IPS DF 6.9 (cell line): ENCODE measurements around the gene PARP16.
"Not testable (repeated sequence)": the region's sequence is repeated elsewhere in the genome, so short reads cannot be mapped to it uniquely, and the experiment has no call there.

Source experiments
- DNase-seq: peaks from one replicate; pipeline ENCODE4 v3.0.0-alpha.2; 2013; ENCODE audit warnings: low read depth, low spot score
- H3K27ac ChIP-seq: one replicate; pipeline ENCODE4 v1.5.1; 2013; ENCODE audit warnings: low read length, control low read depth
- H3K27me3 ChIP-seq: 2 replicates; pipeline ENCODE4 v1.6.1; 2013; ENCODE audit warnings: mild to moderate bottlenecking, low read length; ENCODE audit not compliant: control insufficient read depth, insufficient read depth
- H3K36me3 ChIP-seq: 2 replicates; pipeline ENCODE4 v1.6.1; 2013; ENCODE audit warnings: low read length; ENCODE audit not compliant: control insufficient read depth, insufficient read depth
- H3K4me1 ChIP-seq: 2 replicates; pipeline ENCODE4 v1.6.1; 2013; ENCODE audit warnings: low read length; ENCODE audit not compliant: control insufficient read depth, insufficient read depth
- H3K4me3 ChIP-seq: 2 replicates; pipeline ENCODE4 v1.5.1; 2013; ENCODE audit warnings: mild to moderate bottlenecking, low read length
- H3K9me3 ChIP-seq: 2 replicates; pipeline ENCODE4 v1.6.1; 2013; ENCODE audit warnings: low read length, inconsistent platforms; ENCODE audit not compliant: control insufficient read depth, insufficient read depth
- WGBS: extraction: QIAGEN DNeasy Blood & Tissue Kit; methylation state at CpG from one replicate; pipeline ENCODE4 v1.1.7; 2013; ENCODE audit warnings: mixed read lengths, missing lambda C conversion rate; ENCODE audit not compliant: insufficient read length, insufficient coverage; 5-methylcytosine and 5-hydroxymethylcytosine counted together

Gene PARP16

DNA sequence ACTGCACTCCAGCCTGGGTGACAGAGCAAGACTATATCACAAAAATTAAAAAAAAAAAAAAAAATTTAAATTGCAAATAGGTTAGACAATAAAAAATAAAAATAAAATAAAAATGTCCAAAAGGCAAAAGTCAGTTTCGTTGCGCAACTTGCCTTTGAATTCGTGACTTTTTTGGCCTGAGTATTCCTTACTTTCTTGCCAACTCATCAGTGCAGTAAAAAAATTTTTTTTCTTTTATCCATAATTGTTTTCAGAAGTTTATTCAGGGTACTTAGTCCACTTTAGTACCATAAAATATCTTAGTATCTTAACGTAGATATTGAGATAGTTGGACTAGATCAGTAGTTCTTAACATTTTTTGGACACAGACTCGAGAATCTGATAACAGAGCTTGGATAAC lies 53.0 kb downstream of the PARP16 start:
- no peaks in the 10 kb centered on the region for H3K4me1 ChIP-seq
- no peak for DNase-seq
- no peaks in the 10 kb centered on the region for H3K27me3 ChIP-seq
- WGBS, result no CpG with 5 or more reads among the region's 5 CpGs
- H3K4me3 ChIP-seq, result no peak overlapping the region
- H3K36me3 ChIP-seq, result no peaks in the 10 kb centered on the region
- no peaks in the 10 kb centered on the region for H3K9me3 ChIP-seq
- H3K27ac ChIP-seq, result no peak overlapping the region

DNA sequence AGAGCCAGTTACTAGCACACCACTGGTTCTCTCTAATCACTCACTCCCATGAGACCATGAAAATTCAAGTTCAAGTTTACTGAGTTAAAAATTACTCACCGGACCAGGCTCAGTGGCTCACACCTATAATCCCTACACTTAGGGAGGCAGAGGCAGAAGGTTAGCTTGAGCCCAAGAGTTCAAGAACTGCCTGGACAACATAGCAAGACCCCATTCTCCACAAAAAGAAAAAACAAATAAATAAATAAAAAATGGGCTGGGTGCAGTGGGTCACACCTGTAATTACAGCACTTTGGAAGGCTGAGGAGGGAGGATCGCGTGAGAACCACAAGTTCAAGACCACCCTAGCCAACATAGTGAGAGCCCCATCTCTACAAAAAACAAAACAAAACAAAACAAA lies 54.2 kb downstream of the PARP16 start:
- no peaks in the 10 kb centered on the region for H3K27me3 ChIP-seq
- no peaks in the 10 kb centered on the region for H3K36me3 ChIP-seq
- WGBS, result no CpG with 5 or more reads among the region's 3 CpGs
- no peak overlapping the region for H3K27ac ChIP-seq
- no peak overlapping the region for H3K4me3 ChIP-seq
- H3K4me1 ChIP-seq, result no peaks in the 10 kb centered on the region
- no peak for DNase-seq
- H3K9me3 ChIP-seq, result no peaks in the 10 kb centered on the region

DNA sequence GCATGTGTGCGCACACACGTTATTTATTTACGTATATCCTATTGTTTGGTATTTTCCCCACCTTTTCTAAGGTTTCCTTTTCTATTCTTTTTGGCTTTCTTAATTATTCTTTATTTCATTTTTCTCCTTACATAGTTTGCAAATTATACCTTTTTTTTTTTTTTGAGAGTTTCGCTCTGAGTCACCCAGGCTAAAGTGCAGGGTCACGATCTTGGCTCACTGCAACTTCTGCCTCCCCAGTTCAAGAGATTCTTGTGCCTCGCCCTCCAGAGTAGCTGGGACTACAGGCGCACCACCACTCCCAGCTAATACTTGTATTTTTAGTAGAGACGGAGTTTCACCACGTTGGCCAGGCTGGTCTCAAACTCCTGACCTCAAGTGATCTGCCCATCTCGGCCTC lies 55.4 kb downstream of the PARP16 start:
- no peak for DNase-seq
- no peaks in the 10 kb centered on the region for H3K27me3 ChIP-seq
- no peak overlapping the region for H3K27ac ChIP-seq
- H3K36me3 ChIP-seq, result no peaks in the 10 kb centered on the region
- H3K4me1 ChIP-seq, result peaks cover under 1% of the 10 kb centered on the region; the same call in 1 of the 2 replicates
- no peak overlapping the region for H3K4me3 ChIP-seq
- H3K9me3 ChIP-seq, result no peaks in the 10 kb centered on the region
- WGBS, result no CpG with 5 or more reads among the region's 10 CpGs

DNA sequence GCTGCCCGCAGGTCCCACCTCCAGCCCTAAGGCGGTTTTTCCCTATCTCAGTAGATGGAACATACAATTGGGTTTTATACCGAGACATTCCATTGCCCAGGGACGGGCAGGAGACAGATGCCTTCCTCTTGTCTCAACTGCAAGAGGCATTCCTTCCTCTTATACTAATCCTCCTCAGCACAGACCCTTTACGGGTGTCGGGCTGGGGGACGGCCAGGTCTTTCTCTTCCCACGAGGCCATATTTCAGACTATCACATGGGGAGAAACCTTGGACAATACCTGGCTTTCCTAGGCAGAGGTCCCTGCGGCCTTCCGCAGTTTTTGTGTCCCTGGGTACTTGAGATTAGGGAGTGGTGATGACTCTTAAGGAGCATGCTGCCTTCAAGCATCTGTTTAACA lies 59.8 kb downstream of the PARP16 start:
- H3K9me3 ChIP-seq, H3K4me1 ChIP-seq, H3K36me3 ChIP-seq, H3K27me3 ChIP-seq, DNase-seq, H3K4me3 ChIP-seq, H3K27ac ChIP-seq: not testable (repeated sequence)
- no CpG with 5 or more reads among the region's 10 CpGs for WGBS

DNA sequence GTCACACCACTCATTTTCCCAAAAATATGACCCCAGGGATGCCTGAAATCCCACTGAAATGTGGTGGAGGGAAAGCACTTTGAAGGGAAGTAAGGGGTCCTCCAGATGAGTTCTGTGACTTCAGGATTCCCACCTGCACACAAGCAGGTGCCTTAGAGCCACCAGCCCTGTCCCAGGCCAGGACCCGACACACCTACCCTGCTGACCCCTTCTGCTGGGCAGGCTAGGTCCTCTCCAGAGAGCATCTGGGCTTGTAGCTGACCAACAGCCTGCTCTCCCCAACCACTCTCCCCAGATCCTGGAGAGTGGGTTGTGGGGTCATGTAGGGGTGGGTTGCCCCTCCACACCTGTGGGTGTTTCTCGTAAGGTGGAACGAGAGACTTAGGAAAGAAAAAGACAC lies 60.5 kb downstream of the PARP16 start:
- Histone ChIP-seq H3K9me3 (no peaks in the 10 kb centered on the region), H3K4me1 (peaks cover 4% of the 10 kb centered on the region; the same call in 1 of the 2 replicates), H3K4me3 (no peak overlapping the region), H3K27me3 (no peaks in the 10 kb centered on the region), H3K36me3 (no peaks in the 10 kb centered on the region), H3K27ac (no peak overlapping the region)
- DNase-seq, result no peak
- WGBS, result no CpG with 5 or more reads among the region's 3 CpGs

- WGBS, result no CpG with 5 or more reads among the region's 6 CpGs
- no peak for DNase-seq
- Histone ChIP-seq H3K4me1 (peaks cover 4% of the 10 kb centered on the region; the same call in 1 of the 2 replicates), H3K4me3 (no peak overlapping the region), H3K27me3 (no peaks in the 10 kb centered on the region), H3K27ac (no peak overlapping the region), H3K36me3 (no peaks in the 10 kb centered on the region), H3K9me3 (no peaks in the 10 kb centered on the region)
These were observed 62.7 kb downstream of the PARP16 start for GRCh38 chr15:65223996-65224395.

GRCh38 chr15:65222891-65223290 lies 63.8 kb downstream of the PARP16 start:
- no peak for DNase-seq
- WGBS, result no CpG with 5 or more reads among the region's 4 CpGs
- H3K36me3 ChIP-seq, result no peaks in the 10 kb centered on the region
- no peaks in the 10 kb centered on the region for H3K27me3 ChIP-seq
- H3K4me1 ChIP-seq, result peaks cover 4% of the 10 kb centered on the region; the same call in 1 of the 2 replicates
- H3K9me3 ChIP-seq, result no peaks in the 10 kb centered on the region
- no peak overlapping the region for H3K27ac ChIP-seq
- H3K4me3 ChIP-seq, result no peak overlapping the region

- Histone ChIP-seq H3K4me3 (no peak overlapping the region), H3K27me3 (no peaks in the 10 kb centered on the region)
- WGBS, result no CpG with 5 or more reads among the region's 2 CpGs
These were observed 65.0 kb downstream of the PARP16 start for GRCh38 chr15:65221697-65222096.

GRCh38 chr15:65219137-65219536 lies 67.5 kb downstream of the PARP16 start:
- Histone ChIP-seq H3K36me3 (no peaks in the 10 kb centered on the region), H3K9me3 (no peaks in the 10 kb centered on the region), H3K4me1 (no peaks in the 10 kb centered on the region), H3K4me3 (no peak overlapping the region), H3K27ac (no peak overlapping the region), H3K27me3 (no peaks in the 10 kb centered on the region)
- no peak for DNase-seq
- no CpG with 5 or more reads among the region's 3 CpGs for WGBS

More at GRCh38 chr15:65221697-65222096, 65.0 kb downstream of the PARP16 start:
- Histone ChIP-seq H3K27ac (no peak overlapping the region), H3K9me3 (no peaks in the 10 kb centered on the region), H3K4me1 (peaks cover 4% of the 10 kb centered on the region; the same call in 1 of the 2 replicates), H3K36me3 (no peaks in the 10 kb centered on the region)
- no peak for DNase-seq

GRCh38 chr15:65217526-65218482 lies 68.9 kb downstream of the PARP16 start:
- no peak overlapping the region for H3K4me3 ChIP-seq
- DNase-seq, result no peak
- no CpG with 5 or more reads among the region's 10 CpGs for WGBS
- H3K9me3 ChIP-seq, result no peaks in the 10 kb centered on the region
- no peaks in the 10 kb centered on the region for H3K4me1 ChIP-seq
- H3K36me3 ChIP-seq, result no peaks in the 10 kb centered on the region
- no peaks in the 10 kb centered on the region for H3K27me3 ChIP-seq
- H3K27ac ChIP-seq, result no peak overlapping the region

- DNase-seq, result no peak
- Histone ChIP-seq H3K4me1 (peaks cover 2% of the 10 kb centered on the region; the same call in 1 of the 2 replicates), H3K27me3 (no peaks in the 10 kb centered on the region), H3K36me3 (no peaks in the 10 kb centered on the region), H3K27ac (no peak overlapping the region), H3K9me3 (no peaks in the 10 kb centered on the region), H3K4me3 (no peak overlapping the region)
These were observed 71.2 kb downstream of the PARP16 start for GRCh38 chr15:65215496-65215895.
